Heart right ventricle (tissue), 16 donors: ENCODE data around the gene TKT. TPM values are rescaled to one million over a fixed set of nuclear protein-coding genes. Genes with fewer than 3 reads are reported as not detected.

ENCODE experiments used
- ATAC-seq, 8 donors: fragments of 200-7000 bp; cut with Tn5 transposase; one replicate each; pipeline ENCODE4 v1.9.1; 2020; ENCODE audit warnings: mild to moderate bottlenecking in 8 of 8, moderate library complexity in 8 of 8, moderate number of reproducible peaks in 1 of 8
- DNase-seq, 2 donors: peaks; one replicate each; pipeline ENCODE4 v3.0.0-alpha.2; 2020
- H3K27ac ChIP-seq, 10 donors: fragments of 200-600 bp; sonication (generic) in 2 of 10; one replicate each; pipeline versions ENCODE4 v1.5.0 to v1.8.0; 2020 to 2022; ENCODE audit warnings: mild to moderate bottlenecking in 3 of 10
- H3K27me3 ChIP-seq, 7 donors: fragments of 200-600 bp; one replicate each; pipeline ENCODE4 v1.8.0; 2021 to 2022; ENCODE audit warnings: mild to moderate bottlenecking in 2 of 7
- H3K36me3 ChIP-seq, 9 donors: fragments of 200-600 bp; sonication (generic) in 1 of 9; one replicate each; pipeline versions ENCODE4 v1.5.0 to v1.8.0; 2020 to 2022; ENCODE audit warnings: mild to moderate bottlenecking in 2 of 9
- H3K4me1 ChIP-seq, 9 donors: fragments of 200-600 bp; sonication (generic) in 1 of 9; one replicate each; pipeline versions ENCODE4 v1.5.0 to v1.8.0; 2020 to 2022; ENCODE audit warnings: mild to moderate bottlenecking in 4 of 9
- H3K4me3 ChIP-seq, 10 donors: fragments of 200-600 bp; sonication (generic) in 2 of 10; one replicate each; pipeline versions ENCODE4 v1.5.0 to v1.8.0; 2020 to 2022; ENCODE audit warnings: mild to moderate bottlenecking in 7 of 10, moderate library complexity in 2 of 10
- H3K9me3 ChIP-seq, 11 donors: fragments of 200-600 bp in 10 of 11; sonication (generic) in 2 of 11; one replicate each; pipeline versions ENCODE4 v1.5.0 to v1.8.0; 2013 to 2022; ENCODE audit warnings: mild to moderate bottlenecking in 2 of 11, control low read depth in 1 of 11, moderate library complexity in 1 of 11
- CTCF ChIP-seq, 9 donors: fragments of 200-600 bp; sonication (generic) in 2 of 9; IDR thresholded peaks; one replicate each; pipeline versions ENCODE4 v1.5.0 to v1.8.0; 2021 to 2022; ENCODE audit warnings: antibody characterized with exemption in 9 of 9, mild to moderate bottlenecking in 5 of 9, moderate library complexity in 1 of 9
- WGBS, 2 donors: extraction: QIAGEN DNeasy Blood & Tissue Kit; methylation state at CpG; one replicate each; pipeline ENCODE4 v1.1.7; 2013; ENCODE audit warnings: inconsistent platforms in 1 of 2; 5-methylcytosine and 5-hydroxymethylcytosine counted together
- intact Hi-C, 10 donors: fragments of 100-400 bp; cut with DNase I; formaldehyde crosslinking; loops; one replicate each; pipeline versions ENCODE4 v1.11.1 to v1.14.2; 2022
- polyA plus RNA-seq, 2 donors: library from polyadenylated mRNA; stranded (reverse); fragments of 200-250 nt; gene quantifications; one replicate each; pipeline ENCODE4 v1.2.3, GENCODE V29; 2013
- total RNA-seq, 10 donors: library from RNA; stranded (reverse); fragmentation: NEBNext Ultra II Directional in 3 of 10; extraction: Animal tissue kit (Norgen Biotek cat#: 25700) in 3 of 10; gene quantifications; one replicate each; pipeline versions ENCODE4 v1.2.1 to v1.2.4, GENCODE V29; 2021 to 2023
- donor health status: Arrhythmogenic right ventricular cardiomyopathy.
- donor health status: ischemic (EF 13 %, LVEDD 7.1; RV severe dilation, severe dysfunction).
- donor health status: healthy with polysubstance abuse.
- donor health status: DM: no; HTN: yes; CAD: no.
- donor health status: DM: no; HTN: no; CAD: no.
- donor health status: ischemic (EF 25% LVEDD 6.9; RV normal size, moderate dysfunction).
- donor health status: ischemic (EF 25% LVEDD 5.7; RV mildly dilated, moderate dysfunction).
- donor health status: healthy.
- donor health status: DM: yes; HTN: yes; CAD: no.
- donor health status: Ischemic cardiomyopathy.
- donor health status: ischemic (EF 35%, LVEDD 5.7; RV mildly dilated, moderate dysfunction).
- donor health status: nonischemic (EF 11% LVEDD 7.7; RV severe dilation, severe dysfunction).
- donor health status: DM: yes; HTN: yes; CAD: no.
- donor health status: PGD.
- donor health status: ischemic (EF 29% LVEDD 5.4; RV normal size, mild dysfunction).
- donor health status: nonischemic (EF 23%, LVEDD 6.1; RV moderate dilation, normal function).

Gene TKT
- total and polyA plus RNA-seq, 12 donors, result 16.5 to 91.4 (median 31.2) TPM

DNA sequence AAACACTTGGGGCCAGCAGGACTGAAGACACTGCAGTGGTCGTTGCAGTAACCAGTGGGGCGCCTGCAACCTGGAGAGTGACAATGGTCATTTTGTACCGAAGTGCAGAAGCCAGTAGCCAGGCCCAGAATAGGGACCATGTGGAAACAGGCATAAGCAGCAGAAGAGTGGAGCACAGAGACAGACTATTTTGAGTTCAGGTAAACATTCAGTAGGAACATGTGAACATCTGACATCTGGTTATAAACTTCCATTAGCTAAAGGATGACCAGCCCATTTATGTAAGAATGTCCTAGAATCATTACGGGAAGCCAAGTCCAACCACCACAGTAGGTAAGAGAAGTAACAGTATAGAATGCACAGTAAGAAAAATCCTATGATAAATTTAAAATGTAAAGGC, 32.4 kb upstream of the TKT start:
- H3K4me3 ChIP-seq, result no peak overlapping the region
- no peak for TF ChIP-seq CTCF (IDR thresholded peaks at IDR 0.05)
- ATAC-seq, result no peak
- no peaks in the 10 kb centered on the region for H3K27me3 ChIP-seq
- peaks cover 0 to 100% (median 52%) of the 10 kb centered on the region in 9 donors for H3K36me3 ChIP-seq
- H3K27ac ChIP-seq, result no peak overlapping the region
- intact Hi-C loops, result no loop called here
- no peaks in the 10 kb centered on the region for H3K9me3 ChIP-seq
- DNase-seq, result no peak
- 70 to 74% methylated on average over 4 of the region's 4 CpGs for WGBS, 2 donors
- H3K4me1 ChIP-seq, result peaks cover 0 to 11% (median 0%) of the 10 kb centered on the region in 9 donors

DNA sequence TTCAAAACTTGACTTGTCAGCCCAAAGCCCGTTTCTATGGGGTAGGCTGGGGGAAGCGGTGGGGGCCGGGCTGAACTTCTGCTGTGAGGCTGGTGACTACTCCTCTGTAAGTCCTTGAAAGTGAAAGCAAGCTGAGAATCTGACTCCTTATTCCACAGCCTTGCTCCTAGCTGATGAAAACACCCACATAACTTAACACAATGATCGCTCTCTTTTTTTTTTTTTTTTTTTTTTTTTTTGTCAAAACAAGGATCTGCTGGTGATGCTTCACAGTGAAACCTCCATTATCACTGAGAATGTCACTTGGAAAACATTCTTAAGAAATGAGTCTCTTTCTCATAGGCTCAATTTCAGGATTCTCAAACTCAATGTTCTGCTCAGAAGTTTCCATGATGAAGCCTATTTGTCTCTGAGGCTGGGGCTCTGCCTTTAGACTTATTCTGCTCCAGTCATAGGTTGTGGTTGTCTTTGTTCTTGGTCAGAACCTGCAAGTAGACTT, 31.4 kb upstream of the TKT start:
- Histone ChIP-seq H3K4me3 (no peak overlapping the region), H3K27ac (no peak overlapping the region), H3K4me1 (peaks cover 0 to 9% (median 0%) of the 10 kb centered on the region in 9 donors), H3K36me3 (peaks cover 0 to 100% (median 47%) of the 10 kb centered on the region in 9 donors), H3K27me3 (no peaks in the 10 kb centered on the region), H3K9me3 (no peaks in the 10 kb centered on the region)
- intact Hi-C loops, result no loop called here
- WGBS, 2 donors, result 71 to 83% methylated on average over 4 of the region's 4 CpGs
- DNase-seq, result no peak
- no peak for TF ChIP-seq CTCF (IDR thresholded peaks at IDR 0.05)
- no peak for ATAC-seq

- ATAC-seq (no peak), DNase-seq (no peak)
- intact Hi-C loops, result no loop called here
- no peaks in the 10 kb centered on the region for H3K27me3 ChIP-seq
- no peaks in the 10 kb centered on the region for H3K9me3 ChIP-seq
- peaks cover 0 to 5% (median 0%) of the 10 kb centered on the region in 9 donors for H3K4me1 ChIP-seq
- WGBS, 2 donors, result 68 to 80% methylated on average over 1 of the region's 1 CpG
- TF ChIP-seq CTCF (IDR thresholded peaks at IDR 0.05), result no peak
- no peak overlapping the region for H3K27ac ChIP-seq
- no peak overlapping the region for H3K4me3 ChIP-seq
- peaks cover 0 to 97% (median 42%) of the 10 kb centered on the region in 9 donors for H3K36me3 ChIP-seq
Observed at GRCh38 chr3:53286727-53287126, 30.9 kb upstream of the TKT start.

DNA sequence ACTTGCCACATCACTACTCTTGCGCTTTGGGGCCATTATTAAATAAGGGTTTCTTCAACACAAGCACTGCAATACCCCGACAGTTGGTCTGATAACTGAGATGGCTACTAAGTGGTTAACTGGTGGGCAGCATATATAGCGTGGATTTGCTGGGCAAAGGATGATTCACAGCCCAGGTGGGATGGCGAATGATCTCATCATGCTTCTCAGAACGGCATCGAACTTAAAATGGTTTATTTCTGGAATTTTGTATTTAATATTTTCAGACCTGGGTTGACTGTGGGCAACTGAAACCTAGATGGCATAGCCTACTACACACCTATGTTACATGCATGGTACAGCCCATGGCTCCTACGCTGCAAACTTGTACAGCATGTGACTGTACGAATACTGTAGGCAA, 26.8 kb upstream of the TKT start:
- 91 to 95% methylated on average over 8 of the region's 8 CpGs for WGBS, 2 donors
- Histone ChIP-seq H3K9me3 (no peaks in the 10 kb centered on the region), H3K4me3 (no peak overlapping the region), H3K36me3 (peaks cover 0 to 56% (median 24%) of the 10 kb centered on the region in 9 donors), H3K27me3 (no peaks in the 10 kb centered on the region), H3K4me1 (no peaks in the 10 kb centered on the region), H3K27ac (no peak overlapping the region)
- no peak for DNase-seq
- ATAC-seq, result no peak
- TF ChIP-seq CTCF (IDR thresholded peaks at IDR 0.05), result no peak
- intact Hi-C loops, result no loop called here
